ENCODE results near the gene ZC3H12A.
A peak's percentile ranks its signal among the peaks of the same experiment; 100 is the strongest.

The ZC3H12A gene

GRCh38 chr1:37514350-37515184 lies 40.2 kb downstream of the ZC3H12A start, which contains the start of gene MEAF6:
Gene MEAF6 (minus strand): TSS chr1:37514766. CDS start chr1:37514746, 20 bp downstream.
- Histone ChIP-seq H3F3A (ENCODE audit: low read depth) (no peaks in the 10 kb centered on the region), H3K27me3 (ENCODE audit: insufficient read depth, low read length, poor library complexity, severe bottlenecking) (no peaks in the 10 kb centered on the region), H3K4me1 (ENCODE audit: insufficient read depth, low read length, poor library complexity, severe bottlenecking) (peaks cover 34% of the 10 kb centered on the region), H2AFZ (ENCODE audit: low read length) (peak within 1 kb of the TSS; percentile 85), H3K4me2 (ENCODE audit: low read depth, low read length, poor library complexity, severe bottlenecking) (peak within 1 kb of the TSS; percentile 96), H3K9ac (ENCODE audit: low read depth, low read length, poor library complexity, severe bottlenecking) (peak within 1 kb of the TSS; percentile 77), H3K79me2 (ENCODE audit: insufficient read depth, low read length) (peaks cover 36% of the 10 kb centered on the region), H3K9me3 (ENCODE audit: insufficient read depth, low read depth, low read length) (no peaks in the 10 kb centered on the region), H3K4me3 (ENCODE audit: low read length, poor library complexity, severe bottlenecking) (peak within 1 kb of the TSS; percentile 89), H4K20me1 (ENCODE audit: insufficient read depth, low read length, poor library complexity, severe bottlenecking) (peaks cover 32% of the 10 kb centered on the region), H3K36me3 (ENCODE audit: insufficient read depth, low read length) (no peaks in the 10 kb centered on the region), H3K9me2 (replicated peaks; ENCODE audit: low read depth, low read length) (no peaks in the 10 kb centered on the region)
- TF ChIP-seq CTCF (conservative IDR thresholded peaks at IDR 0.05; ENCODE audit: low read length) (peak; percentile 62), EZH2phosphoT487 (IDR thresholded peaks at IDR 0.05; ENCODE audit: borderline replicate concordance) (no peak)

- H3K9me3 ChIP-seq (ENCODE audit: insufficient read depth, low read depth, low read length): no peaks in the 10 kb centered on the region
These were observed 41.0 kb downstream of the ZC3H12A start for GRCh38 chr1:37515185-37516034.

More at GRCh38 chr1:37515185-37516034, 41.0 kb downstream of the ZC3H12A start:
- H3K79me2 ChIP-seq (ENCODE audit: insufficient read depth, low read length): peaks cover 42% of the 10 kb centered on the region
- peak overlapping the region; percentile 77 for H3K9ac ChIP-seq (ENCODE audit: low read depth, low read length, poor library complexity, severe bottlenecking)
- peak overlapping the region; percentile 94 for H3K4me2 ChIP-seq (ENCODE audit: low read depth, low read length, poor library complexity, severe bottlenecking)
- H2AFZ ChIP-seq (ENCODE audit: low read length): peak overlapping the region; percentile 72
- no peaks in the 10 kb centered on the region for H3K9me2 ChIP-seq (replicated peaks; ENCODE audit: low read depth, low read length)
- peaks cover 32% of the 10 kb centered on the region for H4K20me1 ChIP-seq (ENCODE audit: insufficient read depth, low read length, poor library complexity, severe bottlenecking)
- no peaks in the 10 kb centered on the region for H3F3A ChIP-seq (ENCODE audit: low read depth)
- no peaks in the 10 kb centered on the region for H3K27me3 ChIP-seq (ENCODE audit: insufficient read depth, low read length, poor library complexity, severe bottlenecking)
- H3K36me3 ChIP-seq (ENCODE audit: insufficient read depth, low read length): no peaks in the 10 kb centered on the region
- peak overlapping the region; percentile 89 for H3K4me3 ChIP-seq (ENCODE audit: low read length, poor library complexity, severe bottlenecking)
- H3K4me1 ChIP-seq (ENCODE audit: insufficient read depth, low read length, poor library complexity, severe bottlenecking): peaks cover 34% of the 10 kb centered on the region
- TF ChIP-seq EZH2phosphoT487 (IDR thresholded peaks at IDR 0.05; ENCODE audit: borderline replicate concordance) (no peak), CTCF (conservative IDR thresholded peaks at IDR 0.05; ENCODE audit: low read length) (no peak)
